K562 (cell line): Measurements from ENCODE around the gene RBPJL. TPM values are rescaled to one million over a fixed set of nuclear protein-coding genes. Genes with fewer than 3 reads are reported as not detected.

ENCODE experiments used
- ATAC-seq: fragments of 200-7000 bp; cut with Tn5 transposase; 3 replicates; pipeline ENCODE4 v1.9.1; 2020; ENCODE audit warnings: moderate library complexity
- BruUV-seq: library from RNA; stranded (reverse); fragments of 400-500 nt; replicated peaks from 2 replicates; lab custom pipeline; 2021; lab: Mats Ljungman, UMichigan
- CTCF ChIA-PET: fragments of 300-600 bp; formaldehyde crosslinking; extraction: SDS; loops from one replicate; lab custom pipeline; 2021; ENCODE audit warnings: low intra/inter-chr PET ratio; lab: Yijun Ruan, JAX
- POLR2A ChIA-PET: fragments of 300-600, 350-650 bp; sonication (Branson Sonifier 250); formaldehyde crosslinking; extraction: SDS; loops from one replicate; lab custom pipeline; 2021; ENCODE audit warnings: antibody characterized with exemption, inconsistent platforms; lab: Yijun Ruan, JAX
- DNase-seq, 4 experiments: peaks; one replicate each; pipeline versions ENCODE4 v3.0.0 to v3.0.0-alpha.2; 2011 to 2018; ENCODE audit warnings: low spot score in 3 of 4, mixed read lengths in 3 of 4; ENCODE audit errors: extremely low read depth in 1 of 4
- FAIRE-seq: peaks from 2 replicates; lab custom pipeline; 2011; peaks lifted over from hg19 to GRCh38; lab: Jason Lieb, UNC
- H2AFZ ChIP-seq: 2 replicates; pipeline ENCODE4 v1.6.0; 2011; ENCODE audit warnings: low read depth, low read length, control low read depth, inconsistent platforms
- H3K27ac ChIP-seq: fragments of 200-600 bp; 3 replicates; pipeline ENCODE4 v1.8.0; 2011; ENCODE audit warnings: low read depth, mild to moderate bottlenecking, control low read depth, inconsistent platforms, low read length, moderate library complexity, mixed read lengths; ENCODE audit errors: extremely low read depth
- H3K27me3 ChIP-seq, 2 experiments: fragments of 300-600 bp in 1 of 2; 2 replicates in 1 of 2; 3 replicates in 1 of 2; pipeline versions ENCODE4 v1.6.0 to v1.8.0; 2011; ENCODE audit warnings: inconsistent platforms in 2 of 2, low read length in 2 of 2, mild to moderate bottlenecking in 1 of 2, mixed read lengths in 1 of 2, moderate library complexity in 1 of 2; ENCODE audit not compliant: control insufficient read depth in 2 of 2, insufficient read depth in 2 of 2
- H3K36me3 ChIP-seq: fragments of 300-600 bp; 3 replicates; pipeline ENCODE4 v1.8.0; 2011; ENCODE audit warnings: mild to moderate bottlenecking, low read length, inconsistent platforms; ENCODE audit not compliant: control insufficient read depth, insufficient read depth
- H3K4me1 ChIP-seq, 2 experiments: fragments of 200-600 bp in 1 of 2; replicated peaks in 1 of 2; 2 replicates in 1 of 2; 3 replicates in 1 of 2; pipeline versions ENCODE4 v1.5.1 to v1.8.0; 2011; ENCODE audit warnings: inconsistent platforms in 2 of 2, low read length in 2 of 2, mild to moderate bottlenecking in 1 of 2, mixed read lengths in 1 of 2, moderate library complexity in 1 of 2; ENCODE audit not compliant: control insufficient read depth in 2 of 2, insufficient read depth in 2 of 2
- H3K4me2 ChIP-seq: 2 replicates; pipeline ENCODE4 v1.6.1; 2011; ENCODE audit warnings: low read length, control low read depth, inconsistent platforms, mixed read lengths; ENCODE audit not compliant: insufficient read depth
- H3K4me3 ChIP-seq: fragments of 200-600 bp; sonication (generic), shearing (Covaris generic); 2 replicates; pipeline ENCODE4 v1.5.1; 2016; ENCODE audit warnings: control low read depth, inconsistent platforms
- H3K79me2 ChIP-seq: fragments of 200-600 bp; 3 replicates; pipeline ENCODE4 v1.8.0; 2011; ENCODE audit warnings: low read length, inconsistent platforms; ENCODE audit not compliant: control insufficient read depth, insufficient read depth
- H3K9ac ChIP-seq, 2 experiments: 2 replicates each; pipeline versions ENCODE4 v1.6.0 to v1.6.1; 2011; ENCODE audit warnings: low read depth in 2 of 2, low read length in 2 of 2, control low read depth in 1 of 2, inconsistent platforms in 1 of 2, mild to moderate bottlenecking in 1 of 2, mixed read lengths in 1 of 2; ENCODE audit not compliant: insufficient read depth in 1 of 2
- H3K9me1 ChIP-seq: one replicate; pipeline ENCODE4 v1.6.0; 2011; ENCODE audit warnings: inconsistent platforms, mild to moderate bottlenecking, low read length, moderate library complexity; ENCODE audit not compliant: control insufficient read depth, insufficient read depth
- H3K9me3 ChIP-seq: replicated peaks from 2 replicates; pipeline ENCODE4 v1.5.1; 2011; ENCODE audit warnings: low read depth, low read length, inconsistent platforms; ENCODE audit not compliant: control insufficient read depth, insufficient read depth
- H4K20me1 ChIP-seq: replicated peaks from 2 replicates; pipeline ENCODE4 v1.6.1; 2011; ENCODE audit warnings: low read length, inconsistent platforms, mixed read lengths; ENCODE audit not compliant: control insufficient read depth, insufficient read depth
- ATF2 ChIP-seq: sonication (generic); formaldehyde crosslinking; IDR thresholded peaks from 2 replicates; pipeline ENCODE4 v1.8.1; 2022; ENCODE audit warnings: missing genetic modification reagents
- BRCA1 ChIP-seq, 2 experiments: fragments of 450-650 bp in 1 of 2; sonication (generic) in 1 of 2; formaldehyde crosslinking in 1 of 2; IDR thresholded peaks; 2 replicates each; pipeline versions ENCODE4 v1.5.0 to v1.6.1; 2017 to 2020; ENCODE audit warnings: mild to moderate bottlenecking in 1 of 2, missing genetic modification reagents in 1 of 2
- CAMTA2 ChIP-seq: fragments of 250-450 bp; sonication (Bioruptor Pico); conservative IDR thresholded peaks from 2 replicates; pipeline ENCODE4 v1.5.1; 2022
- CBFB ChIP-seq: sonication (generic); formaldehyde crosslinking; IDR thresholded peaks from 2 replicates; pipeline ENCODE4 v1.4.0; 2020; ENCODE audit warnings: mild to moderate bottlenecking, missing genetic modification reagents
- CHD2 ChIP-seq: IDR thresholded peaks from 2 replicates; pipeline ENCODE4 v1.6.1; 2011; ENCODE audit warnings: low read depth, low read length
- COPS2 ChIP-seq: fragments of 450-650 bp; conservative IDR thresholded peaks from 2 replicates; pipeline ENCODE4 v1.6.1; 2016; ENCODE audit warnings: mild to moderate bottlenecking, moderate library complexity
- DMBX1 ChIP-seq: fragments of 250-450 bp; sonication (Bioruptor Pico); IDR thresholded peaks from 2 replicates; pipeline ENCODE4 v1.8.0; 2022; ENCODE audit warnings: inconsistent platforms, mild to moderate bottlenecking, moderate library complexity, borderline replicate concordance
- ESRRB ChIP-seq: fragments of 250-450 bp; sonication (Bioruptor Pico); IDR thresholded peaks from 2 replicates; pipeline ENCODE4 v1.5.0; 2020; ENCODE audit warnings: mild to moderate bottlenecking, moderate library complexity, borderline replicate concordance
- EZH2 ChIP-seq: IDR thresholded peaks from 2 replicates; pipeline ENCODE4 v1.6.1; 2012; ENCODE audit warnings: low read depth, mild to moderate bottlenecking, inconsistent platforms, low read length, borderline replicate concordance
- FOXJ2 ChIP-seq: fragments of 200-800 bp; sonication (Bioruptor generic); IDR thresholded peaks from 2 replicates; pipeline ENCODE4 v1.6.1; 2016; ENCODE audit warnings: missing genetic modification characterization, missing compliant biosample characterization
- GATAD2B ChIP-seq: fragments of 450-650 bp; IDR thresholded peaks from 2 replicates; pipeline ENCODE4 v1.6.1; 2017; ENCODE audit warnings: mild to moderate bottlenecking, borderline replicate concordance
- NCOA1 ChIP-seq: fragments of 450-650 bp; IDR thresholded peaks from 2 replicates; pipeline ENCODE4 v1.6.1; 2016; ENCODE audit warnings: low read depth
- NKRF ChIP-seq: fragments of 450-650 bp; IDR thresholded peaks from 2 replicates; pipeline ENCODE4 v1.6.1; 2016; ENCODE audit warnings: borderline replicate concordance
- NR1H2 ChIP-seq: sonication (generic); formaldehyde crosslinking; IDR thresholded peaks from 2 replicates; pipeline ENCODE4 v1.4.0; 2020; ENCODE audit warnings: mild to moderate bottlenecking, missing genetic modification reagents
- NR2F6 ChIP-seq: fragments of 450-650 bp; formaldehyde crosslinking; IDR thresholded peaks from 2 replicates; pipeline ENCODE4 v1.4.0; 2020; ENCODE audit warnings: mild to moderate bottlenecking
- RBM17 ChIP-seq: fragments of 200-400 bp; formaldehyde crosslinking; IDR thresholded peaks from 2 replicates; pipeline ENCODE4 v1.6.1; 2017; ENCODE audit warnings: low read depth, mild to moderate bottlenecking, low read length, borderline replicate concordance
- SMAD4 ChIP-seq: fragments of 250-450 bp; sonication (Bioruptor Pico); conservative IDR thresholded peaks from 2 replicates; pipeline ENCODE4 v1.8.0; 2021; ENCODE audit warnings: inconsistent platforms, mild to moderate bottlenecking, moderate library complexity
- ZFP91 ChIP-seq: sonication (generic); formaldehyde crosslinking; IDR thresholded peaks from 2 replicates; pipeline ENCODE4 v1.8.0; 2022; ENCODE audit warnings: mild to moderate bottlenecking, missing genetic modification reagents
- ZNF507 ChIP-seq: conservative IDR thresholded peaks from 2 replicates; pipeline ENCODE4 v1.6.1; 2017; ENCODE audit warnings: missing genetic modification characterization, missing compliant biosample characterization
- ZNF668 ChIP-seq: fragments of 250-450 bp; sonication (Bioruptor Pico); IDR thresholded peaks from 2 replicates; pipeline ENCODE4 v1.8.0; 2022; ENCODE audit warnings: mild to moderate bottlenecking, inconsistent platforms
- whole genome bisulfite sequencing: fragments of 100-300 bp; shearing (Covaris generic); methylation state at CpG from one replicate; pipeline ENCODE4 v1.1.6; 2016; ENCODE audit warnings: low coverage, mixed read lengths; ENCODE audit not compliant: insufficient coverage; ENCODE audit errors: missing lambda C conversion rate; 5-methylcytosine and 5-hydroxymethylcytosine counted together
- in situ Hi-C: fragments of 300-500 bp; cut with MboI; formaldehyde crosslinking; loops from 4 replicates; pipeline ENCODE4 v1.15.0; 2018; ENCODE audit warnings: inconsistent platforms, mixed read lengths
- intact Hi-C: fragments of 100-400 bp; cut with micrococcal nuclease; formaldehyde crosslinking; loops from 2 replicates; pipeline ENCODE4 v1.14.2; 2022
- polyA plus RNA-seq, 8 experiments: library from polyadenylated mRNA; depleted of rRNA in 4 of 8; stranded (reverse) in 5 of 8; unstranded in 3 of 8; fragments of >200 nt; fragmentation: Nextera tagmentation in 2 of 8; fragmentation: Illumina TruSeq in 1 of 8; extraction: Ambion mirVana in 2 of 8; extraction: Trizol in 1 of 8; gene quantifications; 2 replicates each; pipeline versions ENCODE4 v1.2.1 to v1.2.3, GENCODE V29; 2011 to 2014; ENCODE audit warnings: inconsistent platforms in 1 of 8, missing spikeins in 1 of 8
- total RNA-seq, 7 experiments: library from RNA; depleted of rRNA in 6 of 7; stranded (reverse); fragments of >200 nt in 6 of 7; fragmentation: Illumina TruSeq in 2 of 7; extraction: Trizol in 2 of 7; gene quantifications; 2 replicates each; pipeline versions ENCODE4 v1.2.1 to v1.2.3, GENCODE V29; 2011 to 2021; ENCODE audit warnings: low replicate concordance in 1 of 7

RBPJL gene
- total and polyA plus RNA-seq, 9 of the 15 experiments (the other 6 are each of a cell fraction or from before 2014, with no cell fraction given), result not detected

GRCh38 chr20:45359069-45359405, 52.4 kb downstream of the RBPJL start:
- H3K79me2 ChIP-seq, result peaks cover 8% of the 10 kb centered on the region
- FAIRE-seq (no peak), DNase-seq (no peak), ATAC-seq (no peak)
- intact Hi-C loops, result no loop called here
- WGBS, result 73% methylated on average over 7 of the region's 7 CpGs
- POLR2A ChIA-PET, result interaction anchor here (0.6 to 3.1 kb wide), 4 partner anchors 12 to 258 kb away, joined by 3 to 14 read pairs (median 6); no protein-coding TSS in a partner anchor
- no peaks in the 10 kb centered on the region for H3K36me3 ChIP-seq
- in situ Hi-C loops, result no loop called here
- H3K9me3 ChIP-seq, result no peaks in the 10 kb centered on the region
- CTCF ChIA-PET, result no interaction called here
- no peaks in the 10 kb centered on the region for H3K9me1 ChIP-seq
- no peak overlapping the region for H3K4me2 ChIP-seq
- H4K20me1 ChIP-seq, result no peaks in the 10 kb centered on the region
- TF ChIP-seq ZNF668 (no peak), CHD2 (no peak), NKRF (no peak), NR2F6 (no peak), SMAD4 (CRISPR knock-in tag) (no peak), ZFP91 (CRISPR knock-in tag) (no peak), NCOA1 (no peak), ATF2 (CRISPR knock-in tag) (no peak), CBFB (no peak), ESRRB (CRISPR knock-in tag) (no peak), EZH2 (no peak), NR1H2 (CRISPR knock-in tag) (no peak), RBM17 (no peak), COPS2 (no peak), ZNF507 (no peak), FOXJ2 (tag) (no peak), DMBX1 (CRISPR knock-in tag) (no peak), CAMTA2 (CRISPR knock-in tag) (no peak), GATAD2B (no peak), BRCA1 (IDR thresholded peaks at IDR 0.05) (no peak), BRCA1 (CRISPR knock-in tag; IDR thresholded peaks at IDR 0.05) (no peak)
- peak overlapping the region; percentile 96 for H2AFZ ChIP-seq
- peaks cover 7 to 29% of the 10 kb centered on the region in 2 experiments for H3K4me1 ChIP-seq
- no TSS peak for BruUV-seq
- no peak overlapping the region for H3K9ac ChIP-seq
- H3K27ac ChIP-seq, result no peak overlapping the region; the same call in 2 of the 3 replicates
- H3K27me3 ChIP-seq, result no peaks in the 10 kb centered on the region
- no peak overlapping the region for H3K4me3 ChIP-seq
